HepG2 (cell line): ENCODE data around the gene NET1. TPM values are rescaled to one million over a fixed set of nuclear protein-coding genes. Genes with fewer than 3 reads are reported as not detected.

Source experiments
- CREM ChIP-seq, 2 experiments: sonication (generic) in 1 of 2; formaldehyde crosslinking in 1 of 2; IDR thresholded peaks; 2 replicates each; pipeline versions ENCODE4 v1.4.0 to v1.6.1; 2016 to 2020; ENCODE audit warnings: antibody characterized with exemption in 1 of 2, mild to moderate bottlenecking in 1 of 2, missing genetic modification reagents in 1 of 2
- DDIT3 ChIP-seq: sonication (generic); formaldehyde crosslinking; IDR thresholded peaks from 2 replicates; pipeline ENCODE4 v1.4.0; 2020; ENCODE audit warnings: mild to moderate bottlenecking, missing genetic modification reagents
- DMAP1 ChIP-seq: IDR thresholded peaks from 2 replicates; pipeline ENCODE4 v1.6.1; 2016
- GABPA ChIP-seq, 2 experiments: IDR thresholded peaks; 2 replicates each; pipeline ENCODE4 v1.6.1; 2011 to 2016; ENCODE audit warnings: low read depth in 2 of 2, low read length in 1 of 2, missing biosample characterization in 1 of 2, missing genetic modification characterization in 1 of 2
- HIC2 ChIP-seq: sonication (generic); formaldehyde crosslinking; IDR thresholded peaks from 2 replicates; pipeline ENCODE4 v1.9.0; 2022; ENCODE audit warnings: low read depth, missing genetic modification reagents
- HMG20B ChIP-seq: conservative IDR thresholded peaks from 2 replicates; pipeline ENCODE4 v1.6.1; 2016; ENCODE audit warnings: missing genetic modification reagents, missing compliant biosample characterization
- HNF4A ChIP-seq: sonication (generic); formaldehyde crosslinking; IDR thresholded peaks from 2 replicates; pipeline ENCODE4 v1.4.0; 2020; ENCODE audit warnings: missing genetic modification reagents
- KAT2B ChIP-seq: fragments of 150-350 bp; IDR thresholded peaks from 2 replicates; pipeline ENCODE4 v1.6.1; 2014; ENCODE audit warnings: low read depth, low read length, borderline replicate concordance
- KLF11 ChIP-seq: IDR thresholded peaks from 2 replicates; pipeline ENCODE4 v1.6.1; 2016; ENCODE audit warnings: missing compliant biosample characterization
- MEIS1 ChIP-seq: sonication (generic); formaldehyde crosslinking; IDR thresholded peaks from 2 replicates; pipeline ENCODE4 v1.9.0; 2021; ENCODE audit warnings: mild to moderate bottlenecking, missing genetic modification reagents, moderate library complexity, borderline replicate concordance
- MIER3 ChIP-seq: IDR thresholded peaks from 2 replicates; pipeline ENCODE4 v1.6.1; 2016; ENCODE audit warnings: missing compliant biosample characterization, borderline replicate concordance
- POLR2A ChIP-seq, 2 experiments: IDR thresholded peaks; 2 replicates each; pipeline ENCODE4 v1.6.1; 2011; ENCODE audit warnings: low read depth in 2 of 2, low read length in 2 of 2, mild to moderate bottlenecking in 1 of 2, moderate library complexity in 1 of 2; ENCODE audit not compliant: insufficient read depth in 1 of 2
- POLR2AphosphoS2 ChIP-seq: IDR thresholded peaks from 2 replicates; pipeline ENCODE4 v1.6.1; 2011; ENCODE audit warnings: low read depth, low read length, improper control_type of control experiment
- PRPF4 ChIP-seq: fragments of 200-400 bp; formaldehyde crosslinking; IDR thresholded peaks from 2 replicates; pipeline ENCODE4 v1.6.1; 2016; ENCODE audit warnings: low read length, low read depth; ENCODE audit not compliant: poor library complexity, severe bottlenecking
- SALL1 ChIP-seq: sonication (generic); formaldehyde crosslinking; IDR thresholded peaks from 2 replicates; pipeline ENCODE4 v1.8.0; 2022; ENCODE audit warnings: mild to moderate bottlenecking, missing genetic modification reagents
- SKI ChIP-seq: fragments of 450-650 bp; IDR thresholded peaks from one replicate; pipeline ENCODE4 v1.6.1; 2018; ENCODE audit warnings: mild to moderate bottlenecking; ENCODE audit not compliant: partially characterized antibody
- TSC22D2 ChIP-seq: sonication (generic); formaldehyde crosslinking; IDR thresholded peaks from 2 replicates; pipeline ENCODE4 v1.5.1; 2020; ENCODE audit warnings: missing genetic modification reagents, mild to moderate bottlenecking, borderline replicate concordance
- ZEB1 ChIP-seq: IDR thresholded peaks from 2 replicates; pipeline ENCODE4 v1.6.1; 2012; ENCODE audit warnings: mild to moderate bottlenecking, low read depth, inconsistent platforms; ENCODE audit not compliant: insufficient replicate concordance
- ZNF136 ChIP-seq: sonication (generic); formaldehyde crosslinking; IDR thresholded peaks from 2 replicates; pipeline ENCODE4 v1.8.1; 2022; ENCODE audit warnings: low read depth, mild to moderate bottlenecking, moderate library complexity, missing genetic modification reagents
- ZNF260 ChIP-seq: sonication (generic); formaldehyde crosslinking; IDR thresholded peaks from 2 replicates; pipeline ENCODE4 v1.4.0; 2020; ENCODE audit warnings: missing genetic modification reagents, low read depth, mild to moderate bottlenecking, borderline replicate concordance
- ZNF263 ChIP-seq: sonication (generic); formaldehyde crosslinking; IDR thresholded peaks from 2 replicates; pipeline ENCODE4 v1.4.0; 2020; ENCODE audit warnings: missing genetic modification reagents
- ZNF33B ChIP-seq: sonication (generic); formaldehyde crosslinking; IDR thresholded peaks from 2 replicates; pipeline ENCODE4 v1.5.1; 2020; ENCODE audit warnings: mild to moderate bottlenecking, missing genetic modification reagents
- ZNF549 ChIP-seq: sonication (generic); formaldehyde crosslinking; IDR thresholded peaks from 2 replicates; pipeline ENCODE4 v1.5.0; 2020; ENCODE audit warnings: missing genetic modification reagents
- ZNF609 ChIP-seq: sonication (generic); formaldehyde crosslinking; IDR thresholded peaks from 2 replicates; pipeline ENCODE4 v1.4.0; 2020; ENCODE audit warnings: mild to moderate bottlenecking, missing genetic modification reagents, borderline replicate concordance
- ZNF816 ChIP-seq: sonication (generic); formaldehyde crosslinking; IDR thresholded peaks from 2 replicates; pipeline ENCODE4 v1.8.0; 2022; ENCODE audit warnings: missing genetic modification reagents, mild to moderate bottlenecking, borderline replicate concordance
- polyA plus RNA-seq, 8 experiments: library from polyadenylated mRNA; depleted of rRNA in 3 of 8; stranded (reverse) in 7 of 8; unstranded in 1 of 8; fragments of >200 nt; fragmentation: Illumina TruSeq in 4 of 8; extraction: Trizol in 4 of 8; gene quantifications; 2 replicates each; pipeline versions ENCODE4 v1.2.1 to v1.2.3, GENCODE V29; 2011 to 2016; ENCODE audit warnings: low read depth in 4 of 8, missing spikeins in 1 of 8, mixed read lengths in 1 of 8; ENCODE audit not compliant: insufficient read depth in 1 of 8
- total RNA-seq, 5 experiments: library from RNA; depleted of rRNA; stranded (reverse); fragments of >200 nt; fragmentation: Illumina TruSeq; extraction: Trizol; gene quantifications; 2 replicates each; pipeline ENCODE4 v1.2.3, GENCODE V29; 2016; ENCODE audit warnings: low read depth in 1 of 5

NET1 gene
- total and polyA plus RNA-seq, 2 of the 13 experiments (the other 11 are each of a cell fraction or from before 2014, with no cell fraction given), result 48.1 to 65.8 TPM

- TF ChIP-seq ZNF609 (peak; percentile 80; the same call in 1 of the 2 replicates), HNF4A (CRISPR knock-in tag) (peak; percentile 55; the same call in 1 of the 2 replicates), KLF11 (CRISPR knock-in tag) (peak; percentile 97), ZNF549 (CRISPR knock-in tag) (no peak), CREM (IDR thresholded peaks at IDR 0.05) (no peak), CREM (CRISPR knock-in tag; IDR thresholded peaks at IDR 0.05) (no peak), ZEB1 (peak; percentile 72), HIC2 (CRISPR knock-in tag) (no peak), MIER3 (CRISPR knock-in tag) (peak; percentile 92), SKI (no peak), ZNF816 (CRISPR knock-in tag) (peak; percentile 54; the same call in 1 of the 2 replicates), PRPF4 (no peak), ZNF263 (peak; percentile 78), ZNF260 (CRISPR knock-in tag) (no peak), DDIT3 (CRISPR knock-in tag) (no peak), POLR2AphosphoS2 (peak; percentile 75; the same call in 1 of the 2 replicates), POLR2A (IDR thresholded peaks at IDR 0.05; ENCODE audit: insufficient read depth in 1 of 2, low read depth in 2 of 2, low read length in 2 of 2) (peak; percentile 98 to 100), GABPA (IDR thresholded peaks at IDR 0.05; ENCODE audit: low read depth, low read length) (no peak), GABPA (CRISPR knock-in tag; IDR thresholded peaks at IDR 0.05; ENCODE audit: low read depth) (no peak), MEIS1 (CRISPR knock-in tag) (0 out of 2 replicates have a peak, but pooled peaks have one; percentile 63), DMAP1 (CRISPR knock-in tag) (peak; percentile 82), KAT2B (no peak), HMG20B (CRISPR knock-in tag) (peak; percentile 71; the same call in 1 of the 2 replicates), ZNF33B (CRISPR knock-in tag) (no peak; the same call in 1 of the 2 replicates), TSC22D2 (CRISPR knock-in tag) (peak; percentile 98), SALL1 (CRISPR knock-in tag) (peak; percentile 96), ZNF136 (CRISPR knock-in tag) (no peak)
These were observed 34.1 kb downstream of the NET1 start (continued) for GRCh38 chr10:5446390-5446926.
